Endothelial cell of umbilical vein (primary cell): ENCODE measurements around the gene HS3ST3A1. TPM values are rescaled to one million over a fixed set of nuclear protein-coding genes. Genes with fewer than 3 reads are reported as not detected.

Experiments used
- BruUV-seq: library from RNA; stranded (reverse); fragments of 400-500 nt; replicated peaks from 2 replicates; lab custom pipeline; 2021; lab: Mats Ljungman, UMichigan
- CTCF ChIA-PET: fragments of 300-600, 350-600 bp; sonication (Branson Sonifier 250); formaldehyde crosslinking; loops from one replicate; lab custom pipeline; 2021; ENCODE audit warnings: antibody characterized with exemption, inconsistent platforms; lab: Charles Lee
- POLR2A ChIA-PET: fragments of 300-600, 350-600 bp; sonication (Branson Sonifier 250); formaldehyde crosslinking; loops from one replicate; lab custom pipeline; 2021; ENCODE audit warnings: antibody characterized with exemption, inconsistent platforms; lab: Charles Lee
- DNase-seq: peaks from one replicate; pipeline ENCODE4 v3.0.0-alpha.2; 2011; ENCODE audit warnings: low read depth, low spot score
- FAIRE-seq: peaks from 2 replicates; lab custom pipeline; 2011; peaks lifted over from hg19 to GRCh38; lab: Jason Lieb, UNC
- H2AFZ ChIP-seq: 2 replicates; pipeline ENCODE4 v1.6.0; 2012; ENCODE audit warnings: low read depth, low read length, control low read depth, inconsistent platforms
- H3K27ac ChIP-seq: 2 replicates; pipeline ENCODE4 v1.5.1; 2011; ENCODE audit warnings: low read depth, mild to moderate bottlenecking, control low read depth, low read length, moderate library complexity; ENCODE audit not compliant: insufficient read depth
- H3K27me3 ChIP-seq, 2 experiments: 2 replicates each; pipeline versions ENCODE4 v1.6.0 to v1.6.1; 2011; ENCODE audit warnings: low read length in 2 of 2, mixed read lengths in 1 of 2; ENCODE audit not compliant: control insufficient read depth in 2 of 2, insufficient read depth in 2 of 2
- H3K36me3 ChIP-seq, 2 experiments: 2 replicates in 1 of 2; 3 replicates in 1 of 2; pipeline ENCODE4 v1.5.1; 2011; ENCODE audit warnings: low read length in 2 of 2, mild to moderate bottlenecking in 1 of 2, moderate library complexity in 1 of 2; ENCODE audit not compliant: control insufficient read depth in 2 of 2, insufficient read depth in 2 of 2; ENCODE audit errors: extremely low read depth in 1 of 2
- H3K4me1 ChIP-seq: 3 replicates; pipeline ENCODE4 v1.5.1; 2011; ENCODE audit warnings: mild to moderate bottlenecking, low read length; ENCODE audit not compliant: control insufficient read depth, insufficient read depth; ENCODE audit errors: extremely low read depth
- H3K4me2 ChIP-seq: 2 replicates; pipeline ENCODE4 v1.6.1; 2011; ENCODE audit warnings: low read length, control low read depth, mixed read lengths; ENCODE audit not compliant: insufficient read depth
- H3K4me3 ChIP-seq, 3 experiments: fragments of 200-600 bp in 1 of 3; sonication (generic), shearing (Covaris generic) in 1 of 3; replicated peaks in 1 of 3; 2 replicates each; pipeline ENCODE4 v1.5.1; 2011 to 2016; ENCODE audit warnings: control low read depth in 3 of 3, low read length in 3 of 3, mild to moderate bottlenecking in 2 of 3, inconsistent platforms in 1 of 3, low read depth in 1 of 3, moderate library complexity in 1 of 3; ENCODE audit not compliant: insufficient read depth in 1 of 3
- H3K79me2 ChIP-seq: 2 replicates; pipeline ENCODE4 v1.6.0; 2012; ENCODE audit warnings: low read length, inconsistent platforms; ENCODE audit not compliant: control insufficient read depth, insufficient read depth
- H3K9ac ChIP-seq: replicated peaks from 2 replicates; pipeline ENCODE3; 2011; ENCODE audit warnings: low read length, control low read depth; ENCODE audit not compliant: insufficient read depth; ENCODE audit errors: extremely low read depth
- H3K9me1 ChIP-seq: replicated peaks from 3 replicates; pipeline ENCODE4 v1.6.0; 2011; ENCODE audit warnings: mild to moderate bottlenecking, low read length; ENCODE audit not compliant: control insufficient read depth, insufficient read depth; ENCODE audit errors: extremely low read depth
- H3K9me3 ChIP-seq: replicated peaks from 2 replicates; pipeline ENCODE4 v1.5.1; 2012; ENCODE audit warnings: low read length, inconsistent platforms; ENCODE audit not compliant: control insufficient read depth, insufficient read depth
- H4K20me1 ChIP-seq: replicated peaks from 2 replicates; pipeline ENCODE3; 2011; ENCODE audit warnings: mild to moderate bottlenecking, low read length; ENCODE audit not compliant: control insufficient read depth, insufficient read depth; ENCODE audit errors: extremely low read depth
- CTCF ChIP-seq, 2 donors: IDR thresholded peaks; 1 replicate in 1 of 2; 2 replicates in 1 of 2; pipeline ENCODE4 v1.5.1; 2011; ENCODE audit warnings: low read length in 2 of 2, mild to moderate bottlenecking in 2 of 2, moderate library complexity in 2 of 2, control low read depth in 1 of 2, inconsistent platforms in 1 of 2, low read depth in 1 of 2; ENCODE audit not compliant: insufficient read depth in 1 of 2; ENCODE audit errors: extremely low read depth in 1 of 2
- EZH2 ChIP-seq: IDR thresholded peaks from 2 replicates; pipeline ENCODE4 v1.6.1; 2012; ENCODE audit warnings: borderline replicate concordance, low read depth, mild to moderate bottlenecking, moderate library complexity, low read length, inconsistent platforms; ENCODE audit not compliant: severe bottlenecking
- FOS ChIP-seq: IDR thresholded peaks from 2 replicates; pipeline ENCODE4 v1.6.1; 2011; ENCODE audit warnings: mild to moderate bottlenecking, low read length, moderate library complexity, borderline replicate concordance; ENCODE audit not compliant: insufficient read depth
- GATA2 ChIP-seq: IDR thresholded peaks from 2 replicates; pipeline ENCODE4 v1.7.0; 2011; ENCODE audit warnings: low read depth, mild to moderate bottlenecking, moderate library complexity, mixed read lengths, low read length; ENCODE audit not compliant: insufficient read length, insufficient read depth
- JUN ChIP-seq: IDR thresholded peaks from 2 replicates; pipeline ENCODE4 v1.6.1; 2011; ENCODE audit warnings: borderline replicate concordance, low read depth; ENCODE audit not compliant: insufficient read length, insufficient read depth
- MAX ChIP-seq: IDR thresholded peaks from 2 replicates; pipeline ENCODE4 v1.6.1; 2011; ENCODE audit not compliant: insufficient read depth, insufficient read length
- MYC ChIP-seq: IDR thresholded peaks from one replicate; pipeline ENCODE4 v1.6.1; 2011; ENCODE audit warnings: mild to moderate bottlenecking, low read depth, low read length
- POLR2A ChIP-seq: IDR thresholded peaks from 2 replicates; pipeline ENCODE4 v1.6.1; 2012; ENCODE audit warnings: low read depth, mild to moderate bottlenecking, control low read depth, low read length
- POLR2AphosphoS5 ChIP-seq: IDR thresholded peaks from 2 replicates; pipeline ENCODE4 v1.6.1; 2012; ENCODE audit warnings: low read depth, mild to moderate bottlenecking, control low read depth, low read length, moderate library complexity; ENCODE audit not compliant: insufficient read depth
- dilution Hi-C: fragments of 300-500 bp; cut with MboI; formaldehyde crosslinking; loops from one replicate; pipeline ENCODE4 v1.15.0; 2019; ENCODE audit warnings: low sequenced_read_pairs; ENCODE audit not compliant: extremely low pct_ligation_motif_present
- intact Hi-C: fragments of 100-400 bp; cut with micrococcal nuclease; formaldehyde crosslinking; loops from one replicate; pipeline ENCODE4 v1.10.0; 2022
- polyA plus RNA-seq, 4 experiments: library from polyadenylated mRNA; depleted of rRNA in 3 of 4; stranded (reverse) in 3 of 4; unstranded in 1 of 4; fragments of >200 nt; gene quantifications; 2 replicates each; pipeline versions ENCODE4 v1.2.1 to v1.2.3, GENCODE V29; 2011 to 2012; ENCODE audit warnings: missing spikeins in 1 of 4
- total RNA-seq: library from RNA; stranded (reverse); gene quantifications from 2 replicates; pipeline ENCODE4 v1.2.3, GENCODE V29; 2021

Gene HS3ST3A1
- total and polyA plus RNA-seq, 2 donors (not counting 3 experiments of a cell fraction or from before 2014, with no cell fraction given): not detected

GRCh38 chr17:13534946-13535345, 66.8 kb downstream of the HS3ST3A1 start:
- FAIRE-seq (no peak), DNase-seq (no peak)
- Histone ChIP-seq H3K4me1 (no peaks in the 10 kb centered on the region), H3K4me2 (no peak overlapping the region), H3K27ac (no peak overlapping the region), H3K79me2 (no peaks in the 10 kb centered on the region), H3K4me3 (no peak overlapping the region), H3K9ac (no peak overlapping the region), H3K36me3 (no peaks in the 10 kb centered on the region), H2AFZ (no peak overlapping the region), H3K9me3 (no peaks in the 10 kb centered on the region), H3K27me3 (no peaks in the 10 kb centered on the region), H3K9me1 (no peaks in the 10 kb centered on the region), H4K20me1 (no peaks in the 10 kb centered on the region)
- BruUV-seq: no TSS peak
- TF ChIP-seq MYC (no peak), EZH2 (no peak), FOS (no peak), POLR2A (no peak), MAX (no peak), CTCF (IDR thresholded peaks at IDR 0.05; ENCODE audit: extremely low read depth in 1 of 2, insufficient read depth in 1 of 2, low read depth in 1 of 2, low read length in 2 of 2) (no peak), GATA2 (no peak), JUN (no peak), POLR2AphosphoS5 (no peak)
- ChIA-PET POLR2A (no interaction called here), CTCF (no interaction called here)
- dilution Hi-C loops: no loop called here
- intact Hi-C loops: no loop called here
